ENCODE results near the gene LRRC42.

Gene LRRC42

GRCh38 chr1:53946252-53947171, at the start of gene LRRC42:
TSS of gene LRRC42 (plus strand) at chr1:53946350. CDS start at chr1:53952000, 5,650 bp downstream.
- Histone ChIP-seq H3K4me3 (ENCODE audit: low read depth, low read length) (peak within 1 kb of the TSS; percentile 97), H3K27me3 (replicated peaks) (no peaks in the 10 kb centered on the region), H3K36me3 (replicated peaks) (no peaks in the 10 kb centered on the region), H3K27ac (peak within 1 kb of the TSS; percentile 79)
- in situ Hi-C loops (cut with HindIII; ENCODE audit: low pct_ligation_motif_present, low sequenced_read_pairs): no loop called here
- DNase-seq: no peak
- peak; percentile 12 for TF ChIP-seq CTCF (IDR thresholded peaks at IDR 0.05; ENCODE audit: low read depth, low read length, missing control alignments)

GRCh38 chr1:53896635-53897229, 49.4 kb upstream of the LRRC42 start:
- no peak for TF ChIP-seq CTCF (IDR thresholded peaks at IDR 0.05; ENCODE audit: low read depth, low read length, missing control alignments)
- H3K4me3 ChIP-seq (ENCODE audit: low read depth, low read length): no peak overlapping the region
- DNase-seq: no peak
- H3K27me3 ChIP-seq (replicated peaks): no peaks in the 10 kb centered on the region
- in situ Hi-C loops (cut with HindIII; ENCODE audit: low pct_ligation_motif_present, low sequenced_read_pairs): no loop called here
- H3K36me3 ChIP-seq (replicated peaks): no peaks in the 10 kb centered on the region
- H3K27ac ChIP-seq: no peak overlapping the region

- Histone ChIP-seq H3K36me3 (replicated peaks) (no peaks in the 10 kb centered on the region), H3K27me3 (replicated peaks) (no peaks in the 10 kb centered on the region), H3K27ac (no peak overlapping the region), H3K4me3 (ENCODE audit: low read depth, low read length) (no peak overlapping the region)
- no peak for DNase-seq
- no peak for TF ChIP-seq CTCF (IDR thresholded peaks at IDR 0.05; ENCODE audit: low read depth, low read length, missing control alignments)
- in situ Hi-C loops (cut with HindIII; ENCODE audit: low pct_ligation_motif_present, low sequenced_read_pairs): no loop called here
Observed at GRCh38 chr1:53899206-53899628, 46.9 kb upstream of the LRRC42 start.

- H3K4me3 ChIP-seq (ENCODE audit: low read depth, low read length): no peak overlapping the region
- in situ Hi-C loops (cut with HindIII; ENCODE audit: low pct_ligation_motif_present, low sequenced_read_pairs): no loop called here
- no peak for TF ChIP-seq CTCF (IDR thresholded peaks at IDR 0.05; ENCODE audit: low read depth, low read length, missing control alignments)
- DNase-seq: no peak
- H3K36me3 ChIP-seq (replicated peaks): no peaks in the 10 kb centered on the region
- H3K27ac ChIP-seq: no peak overlapping the region
- H3K27me3 ChIP-seq (replicated peaks): no peaks in the 10 kb centered on the region
Observed at GRCh38 chr1:53899708-53900107, 46.4 kb upstream of the LRRC42 start.

- H3K4me3 ChIP-seq (ENCODE audit: low read depth, low read length): no peak overlapping the region
- H3K27ac ChIP-seq: no peak overlapping the region
- in situ Hi-C loops (cut with HindIII; ENCODE audit: low pct_ligation_motif_present, low sequenced_read_pairs): no loop called here
- DNase-seq: no peak
- no peaks in the 10 kb centered on the region for H3K36me3 ChIP-seq (replicated peaks)
- no peaks in the 10 kb centered on the region for H3K27me3 ChIP-seq (replicated peaks)
- TF ChIP-seq CTCF (IDR thresholded peaks at IDR 0.05; ENCODE audit: low read depth, low read length, missing control alignments): no peak
Observed at GRCh38 chr1:53902235-53903138, 43.7 kb upstream of the LRRC42 start.

Measured in brain microvascular endothelial cell (primary cell).